Type B pancreatic cell (in vitro differentiated cells): ENCODE data around the gene SNX25. TPM values are rescaled to one million over a fixed set of nuclear protein-coding genes. Genes with fewer than 3 reads are reported as not detected.
A peak's percentile ranks its signal among the peaks of the same experiment; 100 is the strongest.

Experiments used
- DNase-seq: peaks from one replicate; pipeline ENCODE4 v3.0.0; 2021; ENCODE audit warnings: mixed read lengths; ENCODE audit not compliant: unreplicated experiment; ENCODE audit errors: extremely low spot score
- H3K27ac Mint-ChIP-seq: 2 replicates; pipeline ENCODE4 v1.8.0; 2021; ENCODE audit warnings: mild to moderate bottlenecking, mixed read lengths
- H3K27me3 Mint-ChIP-seq: 2 replicates; pipeline ENCODE4 v1.8.0; 2021; ENCODE audit warnings: mixed read lengths
- H3K36me3 Mint-ChIP-seq: 2 replicates; pipeline ENCODE4 v1.8.0; 2021; ENCODE audit warnings: mixed read lengths
- H3K4me1 Mint-ChIP-seq: one replicate; pipeline ENCODE4 v1.8.0; 2021; ENCODE audit warnings: mixed read lengths; ENCODE audit not compliant: unreplicated experiment
- H3K4me3 Mint-ChIP-seq: 2 replicates; pipeline ENCODE4 v1.8.0; 2021; ENCODE audit warnings: mild to moderate bottlenecking, mixed read lengths
- H3K9me3 Mint-ChIP-seq: 2 replicates; pipeline ENCODE4 v1.8.0; 2021; ENCODE audit warnings: mixed read lengths
- total RNA-seq: library from RNA; stranded (reverse); gene quantifications from 2 replicates; pipeline ENCODE4 v1.2.1, GENCODE V29; 2021; ENCODE audit warnings: low replicate concordance
- TF ChIP-seq, protein P1 (sequence below): fragments of 200-600 bp; sonication (generic); conservative IDR thresholded peaks from 2 replicates; pipeline ENCODE4 v1.5.0; 2021; ENCODE audit warnings: antibody characterized with exemption, mild to moderate bottlenecking

The SNX25 gene
- total RNA-seq, 1 donor from 2014 or later: 11.2 TPM

DNA sequence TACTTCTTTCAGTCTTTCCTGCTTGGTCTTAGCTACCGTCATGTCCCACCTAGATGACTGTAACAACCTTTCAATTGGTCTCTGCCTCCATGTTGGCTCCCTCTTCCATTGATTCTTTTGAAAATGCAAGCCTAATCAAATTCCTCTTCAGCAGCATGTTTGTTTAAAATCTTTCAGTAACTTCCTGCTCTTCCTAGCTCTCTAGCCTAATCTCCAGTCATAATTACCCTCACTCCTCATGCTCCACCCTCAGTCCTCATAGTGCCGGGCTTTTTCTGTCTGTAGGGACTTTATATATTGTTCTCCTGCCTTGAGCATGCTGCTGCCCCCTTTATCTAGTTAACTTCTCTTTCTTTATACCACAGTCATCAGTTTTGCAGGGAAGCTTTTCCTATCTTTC is 12.1 kb downstream of the SNX25 start:
- Mint-ChIP-seq H3K27ac (peak overlapping the region; percentile 4), H3K36me3 (peaks cover 8% of the 10 kb centered on the region), H3K4me1 (peaks cover 6% of the 10 kb centered on the region), H3K27me3 (no peaks in the 10 kb centered on the region), H3K4me3 (no peak overlapping the region), H3K9me3 (peaks cover 6% of the 10 kb centered on the region)
- DNase-seq: no peak
- TF ChIP-seq, protein P1, sequence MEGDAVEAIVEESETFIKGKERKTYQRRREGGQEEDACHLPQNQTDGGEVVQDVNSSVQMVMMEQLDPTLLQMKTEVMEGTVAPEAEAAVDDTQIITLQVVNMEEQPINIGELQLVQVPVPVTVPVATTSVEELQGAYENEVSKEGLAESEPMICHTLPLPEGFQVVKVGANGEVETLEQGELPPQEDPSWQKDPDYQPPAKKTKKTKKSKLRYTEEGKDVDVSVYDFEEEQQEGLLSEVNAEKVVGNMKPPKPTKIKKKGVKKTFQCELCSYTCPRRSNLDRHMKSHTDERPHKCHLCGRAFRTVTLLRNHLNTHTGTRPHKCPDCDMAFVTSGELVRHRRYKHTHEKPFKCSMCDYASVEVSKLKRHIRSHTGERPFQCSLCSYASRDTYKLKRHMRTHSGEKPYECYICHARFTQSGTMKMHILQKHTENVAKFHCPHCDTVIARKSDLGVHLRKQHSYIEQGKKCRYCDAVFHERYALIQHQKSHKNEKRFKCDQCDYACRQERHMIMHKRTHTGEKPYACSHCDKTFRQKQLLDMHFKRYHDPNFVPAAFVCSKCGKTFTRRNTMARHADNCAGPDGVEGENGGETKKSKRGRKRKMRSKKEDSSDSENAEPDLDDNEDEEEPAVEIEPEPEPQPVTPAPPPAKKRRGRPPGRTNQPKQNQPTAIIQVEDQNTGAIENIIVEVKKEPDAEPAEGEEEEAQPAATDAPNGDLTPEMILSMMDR: no peak

DNA sequence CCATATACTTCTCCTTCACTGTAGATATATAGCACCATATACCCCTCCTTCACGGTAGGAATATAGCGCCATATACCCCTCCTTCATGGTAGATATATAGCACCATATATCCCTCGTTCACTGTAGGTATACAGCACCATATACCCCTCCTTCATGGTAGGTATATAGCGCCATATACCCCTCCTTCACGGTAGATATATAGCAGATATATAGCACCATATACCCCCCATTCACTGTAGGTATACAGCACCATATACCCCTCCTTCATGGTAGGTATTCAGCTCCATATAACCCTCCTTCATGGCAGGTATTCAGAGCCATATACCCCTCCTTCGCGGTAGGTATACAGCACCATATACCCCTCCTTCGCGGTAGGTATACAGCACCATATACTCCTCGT is 12.5 kb downstream of the SNX25 start:
- Mint-ChIP-seq H3K4me3 (no peak overlapping the region), H3K27ac (no peak overlapping the region), H3K4me1 (peaks cover 6% of the 10 kb centered on the region), H3K36me3 (peaks cover 8% of the 10 kb centered on the region), H3K27me3 (no peaks in the 10 kb centered on the region), H3K9me3 (peaks cover 6% of the 10 kb centered on the region)
- TF ChIP-seq, protein P1: no peak
- DNase-seq: no peak

DNA sequence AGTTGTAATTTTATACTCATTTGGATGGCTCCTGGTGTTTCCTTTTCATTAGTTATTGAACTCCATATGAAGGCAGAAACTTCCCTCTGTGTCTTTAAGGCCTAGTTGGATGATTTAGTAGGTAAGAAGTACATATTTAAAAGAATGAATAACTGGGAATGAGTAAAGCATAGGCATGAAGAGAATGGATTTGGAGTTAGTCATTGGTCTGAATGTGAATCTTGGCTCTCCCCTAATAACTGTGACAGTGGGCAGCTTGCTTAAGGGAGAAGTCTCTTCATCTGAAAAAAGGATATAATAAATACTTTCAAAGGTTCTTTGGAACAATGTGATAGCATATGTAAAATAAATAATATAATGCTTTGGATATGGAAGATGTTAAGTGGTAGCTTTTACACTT is 13.2 kb downstream of the SNX25 start:
- DNase-seq: no peak
- Mint-ChIP-seq H3K27ac (no peak overlapping the region), H3K4me3 (no peak overlapping the region), H3K4me1 (peaks cover 6% of the 10 kb centered on the region), H3K9me3 (peaks cover 6% of the 10 kb centered on the region), H3K27me3 (no peaks in the 10 kb centered on the region), H3K36me3 (peaks cover 8% of the 10 kb centered on the region)
- TF ChIP-seq, protein P1: no peak

DNA sequence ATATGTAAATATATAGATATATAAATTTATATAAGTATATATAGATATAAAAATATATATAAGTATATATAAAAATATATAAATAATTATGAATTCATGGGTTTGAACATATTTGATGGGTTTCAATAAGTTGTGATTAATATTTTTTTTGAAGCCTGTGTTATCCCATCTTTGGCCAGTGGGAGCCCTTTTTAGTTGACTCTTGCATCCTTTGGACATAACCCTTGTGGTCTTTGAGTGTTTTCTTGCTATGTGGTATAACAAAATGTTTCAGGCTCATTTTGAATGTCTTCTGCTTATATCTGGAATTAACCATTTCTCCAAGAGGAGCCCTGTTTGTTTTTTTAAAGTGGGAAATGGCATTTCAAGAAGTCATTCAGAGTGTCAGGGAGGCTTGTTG is 15.2 kb downstream of the SNX25 start:
- TF ChIP-seq, protein P1: peak; percentile 64

DNA sequence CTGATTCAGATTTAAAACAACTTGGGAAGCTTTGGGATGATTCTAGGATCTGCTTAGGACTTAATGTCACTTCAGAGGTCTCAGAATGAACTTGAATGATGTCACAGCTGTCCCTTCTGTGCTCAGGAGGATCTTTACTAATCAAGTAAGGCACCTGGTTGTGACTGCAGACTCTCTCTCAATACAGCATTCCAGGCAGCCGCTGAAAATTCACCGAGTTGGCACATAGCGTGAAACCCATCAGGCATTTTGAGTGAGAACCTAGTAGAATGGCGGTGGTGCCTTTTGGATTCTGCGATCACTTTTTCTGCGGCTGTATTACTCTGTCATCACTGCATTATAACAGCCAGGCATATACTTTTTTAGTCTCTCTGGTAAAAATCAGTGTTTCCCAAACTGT is 16.5 kb downstream of the SNX25 start:
- TF ChIP-seq, protein P1: no peak
- Mint-ChIP-seq H3K9me3 (peaks cover 6% of the 10 kb centered on the region), H3K4me1 (peaks cover 6% of the 10 kb centered on the region), H3K36me3 (peaks cover 8% of the 10 kb centered on the region), H3K27me3 (no peaks in the 10 kb centered on the region), H3K27ac (no peak overlapping the region), H3K4me3 (no peak overlapping the region)
- DNase-seq: no peak

More for the DNA sequence above, 15.2 kb downstream of the SNX25 start:
- Mint-ChIP-seq H3K4me1 (peaks cover 6% of the 10 kb centered on the region), H3K4me3 (no peak overlapping the region), H3K9me3 (peaks cover 6% of the 10 kb centered on the region), H3K36me3 (peaks cover 8% of the 10 kb centered on the region), H3K27ac (no peak overlapping the region), H3K27me3 (no peaks in the 10 kb centered on the region)
- DNase-seq: no peak

DNA sequence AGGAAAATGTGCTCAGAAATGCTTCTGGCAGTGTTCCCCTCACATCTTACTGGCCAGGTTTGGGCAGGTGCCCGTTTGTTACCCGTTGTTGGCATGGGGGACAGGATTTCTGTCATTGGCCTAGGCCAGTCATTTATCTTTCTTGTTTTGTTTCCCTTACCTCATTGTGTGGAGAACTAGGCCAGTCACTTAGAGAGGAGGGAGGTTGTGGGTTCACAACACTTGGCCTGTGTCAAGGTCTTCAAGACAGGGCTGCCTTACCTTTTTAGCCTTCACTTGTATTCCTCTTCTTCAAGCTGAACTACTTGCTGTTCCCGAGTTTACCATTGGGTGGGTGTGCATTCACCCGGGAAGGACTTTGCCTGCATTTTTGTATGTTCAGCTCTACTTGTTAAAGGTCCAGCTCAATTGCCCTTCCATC is 17.7 kb downstream of the SNX25 start:
- TF ChIP-seq, protein P1: peak; percentile 16
- no peak for DNase-seq
- Mint-ChIP-seq H3K27me3 (no peaks in the 10 kb centered on the region), H3K27ac (no peak overlapping the region), H3K36me3 (peaks cover 3% of the 10 kb centered on the region), H3K4me3 (no peak overlapping the region), H3K4me1 (no peaks in the 10 kb centered on the region), H3K9me3 (no peaks in the 10 kb centered on the region)
